Suprapubic skin (tissue), 4 donors: ENCODE measurements around the gene COL9A3. TPM values are rescaled to one million over a fixed set of nuclear protein-coding genes. Genes with fewer than 3 reads are reported as not detected.

Experiments
- DNase-seq, 2 donors: peaks; one replicate each; pipeline ENCODE4 v3.0.0-alpha.2; 2019; ENCODE audit warnings: low spot score in 2 of 2
- H3K27ac ChIP-seq: fragments of 200-600 bp; sonication (generic); one replicate; pipeline ENCODE4 v1.5.1; 2019
- H3K27me3 ChIP-seq: fragments of 200-600 bp; sonication (generic); one replicate; pipeline ENCODE4 v1.5.1; 2019
- H3K36me3 ChIP-seq: fragments of 200-600 bp; sonication (generic); one replicate; pipeline ENCODE4 v1.5.1; 2019
- H3K4me1 ChIP-seq: fragments of 200-600 bp; sonication (generic); one replicate; pipeline ENCODE4 v1.5.1; 2019
- H3K4me3 ChIP-seq: fragments of 200-600 bp; sonication (generic); one replicate; pipeline ENCODE4 v1.5.1; 2019; ENCODE audit warnings: mild to moderate bottlenecking
- H3K9me3 ChIP-seq: fragments of 200-600 bp; sonication (generic); one replicate; pipeline ENCODE4 v1.5.1; 2019
- EP300 ChIP-seq: sonication (generic); formaldehyde crosslinking; IDR thresholded peaks from one replicate; pipeline ENCODE4 v1.6.1; 2017; ENCODE audit warnings: antibody characterized with exemption
- POLR2A ChIP-seq, 2 donors: fragments of 450-650 bp; IDR thresholded peaks; one replicate each; pipeline ENCODE4 v1.6.1; 2017; ENCODE audit warnings: antibody characterized with exemption in 2 of 2, mild to moderate bottlenecking in 2 of 2, moderate library complexity in 2 of 2
- POLR2AphosphoS5 ChIP-seq, 3 donors: sonication (generic); formaldehyde crosslinking; IDR thresholded peaks; one replicate each; pipeline ENCODE4 v1.6.1; 2017; ENCODE audit warnings: antibody characterized with exemption in 3 of 3
- WGBS: methylation state at CpG from one replicate; pipeline ENCODE4 v1.1.5; 2018; 5-methylcytosine and 5-hydroxymethylcytosine counted together
- total RNA-seq, 4 donors: library from RNA; depleted of rRNA; stranded (reverse); fragments of >200 nt; gene quantifications; one replicate each; pipeline ENCODE4 v1.1.0, GENCODE V29; 2016
- TF ChIP-seq, protein P1 (sequence below), 2 donors: fragments of 200-600 bp in 1 of 2; fragments of 450-650 bp in 1 of 2; sonication (generic) in 1 of 2; IDR thresholded peaks; one replicate each; pipeline ENCODE4 v1.5.1; 2016 to 2019; ENCODE audit warnings: antibody characterized with exemption in 2 of 2, mild to moderate bottlenecking in 1 of 2, moderate library complexity in 1 of 2

COL9A3 gene
- total RNA-seq, 4 donors from 2014 or later, result 6.1 to 11.3 (median 8.1) TPM

DNA sequence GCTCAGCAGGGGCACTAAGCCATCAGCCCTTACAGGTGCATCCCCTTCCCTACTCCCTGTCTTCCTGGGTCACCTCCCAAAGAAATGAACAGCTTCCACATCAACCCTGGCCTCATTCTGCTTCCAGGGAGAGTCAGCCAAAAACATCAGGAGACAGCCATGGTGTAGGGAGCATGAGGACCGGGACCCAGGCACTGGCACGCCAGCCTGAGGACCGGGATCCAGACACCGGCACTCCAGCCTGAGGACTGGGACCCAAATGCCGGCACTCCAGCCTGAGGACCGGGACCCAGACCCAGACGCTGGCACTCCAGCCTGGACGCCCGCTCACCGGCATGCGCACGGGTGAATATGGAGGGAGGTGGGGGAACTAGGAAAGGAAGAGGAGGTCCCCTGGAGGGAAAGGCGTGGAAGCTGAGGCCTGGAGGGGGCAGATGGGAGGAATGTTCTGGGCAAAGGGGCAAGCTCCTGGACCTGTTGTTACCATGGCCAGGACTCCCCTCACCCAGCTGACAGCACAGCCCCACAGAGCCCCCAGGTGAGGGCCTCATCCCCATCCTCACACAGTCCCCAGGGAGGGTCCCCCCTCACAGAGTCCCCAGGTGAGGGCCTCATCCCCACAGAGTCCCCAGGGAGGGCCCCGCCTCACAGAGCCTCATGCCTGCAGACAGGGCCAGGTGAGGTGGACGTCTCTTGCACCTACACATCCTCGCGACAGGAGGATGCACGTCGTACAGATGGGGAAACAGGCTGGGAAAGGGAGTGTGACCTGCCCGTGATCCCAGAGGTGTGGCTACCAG lies 46.5 kb upstream of the COL9A3 start:
- H3K9me3 ChIP-seq, result no peaks in the 10 kb centered on the region
- DNase-seq, result no peak
- H3K4me3 ChIP-seq, result no peak overlapping the region
- WGBS, result 98% methylated on average over 10 of the region's 20 CpGs
- TF ChIP-seq, protein P1, sequence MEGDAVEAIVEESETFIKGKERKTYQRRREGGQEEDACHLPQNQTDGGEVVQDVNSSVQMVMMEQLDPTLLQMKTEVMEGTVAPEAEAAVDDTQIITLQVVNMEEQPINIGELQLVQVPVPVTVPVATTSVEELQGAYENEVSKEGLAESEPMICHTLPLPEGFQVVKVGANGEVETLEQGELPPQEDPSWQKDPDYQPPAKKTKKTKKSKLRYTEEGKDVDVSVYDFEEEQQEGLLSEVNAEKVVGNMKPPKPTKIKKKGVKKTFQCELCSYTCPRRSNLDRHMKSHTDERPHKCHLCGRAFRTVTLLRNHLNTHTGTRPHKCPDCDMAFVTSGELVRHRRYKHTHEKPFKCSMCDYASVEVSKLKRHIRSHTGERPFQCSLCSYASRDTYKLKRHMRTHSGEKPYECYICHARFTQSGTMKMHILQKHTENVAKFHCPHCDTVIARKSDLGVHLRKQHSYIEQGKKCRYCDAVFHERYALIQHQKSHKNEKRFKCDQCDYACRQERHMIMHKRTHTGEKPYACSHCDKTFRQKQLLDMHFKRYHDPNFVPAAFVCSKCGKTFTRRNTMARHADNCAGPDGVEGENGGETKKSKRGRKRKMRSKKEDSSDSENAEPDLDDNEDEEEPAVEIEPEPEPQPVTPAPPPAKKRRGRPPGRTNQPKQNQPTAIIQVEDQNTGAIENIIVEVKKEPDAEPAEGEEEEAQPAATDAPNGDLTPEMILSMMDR (IDR thresholded peaks at IDR 0.05), result no peak
- no peak for TF ChIP-seq EP300
- no peak for TF ChIP-seq POLR2A (IDR thresholded peaks at IDR 0.05)
- no peak for TF ChIP-seq POLR2AphosphoS5 (IDR thresholded peaks at IDR 0.05)
- no peaks in the 10 kb centered on the region for H3K36me3 ChIP-seq
- no peak overlapping the region for H3K27ac ChIP-seq
- peaks cover 34% of the 10 kb centered on the region for H3K4me1 ChIP-seq
- H3K27me3 ChIP-seq, result peaks cover 46% of the 10 kb centered on the region

- no peak for TF ChIP-seq EP300
- TF ChIP-seq, protein P1 (IDR thresholded peaks at IDR 0.05), result no peak
- H3K4me3 ChIP-seq, result no peak overlapping the region
- DNase-seq, result no peak
- 75% methylated on average over 13 of the region's 14 CpGs for WGBS
- peaks cover 34% of the 10 kb centered on the region for H3K4me1 ChIP-seq
- no peak overlapping the region for H3K27ac ChIP-seq
- no peaks in the 10 kb centered on the region for H3K36me3 ChIP-seq
- H3K9me3 ChIP-seq, result no peaks in the 10 kb centered on the region
- H3K27me3 ChIP-seq, result peaks cover 40% of the 10 kb centered on the region
Measured at GRCh38 chr20:62770916-62771315, 45.9 kb upstream of the COL9A3 start.

- DNase-seq, result no peak
- peaks cover 34% of the 10 kb centered on the region for H3K27me3 ChIP-seq
- H3K4me1 ChIP-seq, result peaks cover 34% of the 10 kb centered on the region
- no peaks in the 10 kb centered on the region for H3K9me3 ChIP-seq
- no peak overlapping the region for H3K27ac ChIP-seq
- no peak for TF ChIP-seq POLR2A (IDR thresholded peaks at IDR 0.05)
- no peak for TF ChIP-seq EP300
- TF ChIP-seq, protein P1 (IDR thresholded peaks at IDR 0.05), result no peak
- no peak for TF ChIP-seq POLR2AphosphoS5 (IDR thresholded peaks at IDR 0.05)
- WGBS, result 75% methylated on average over 18 of the region's 25 CpGs
- H3K36me3 ChIP-seq, result no peaks in the 10 kb centered on the region
- H3K4me3 ChIP-seq, result no peak overlapping the region
Measured at GRCh38 chr20:62771396-62772102, 45.3 kb upstream of the COL9A3 start.

GRCh38 chr20:62772103-62772611 lies 44.7 kb upstream of the COL9A3 start:
- no peaks in the 10 kb centered on the region for H3K9me3 ChIP-seq
- H3K36me3 ChIP-seq, result no peaks in the 10 kb centered on the region
- whole genome bisulfite sequencing, result 93% methylated on average over 23 of the region's 23 CpGs
- H3K4me1 ChIP-seq, result peaks cover 34% of the 10 kb centered on the region
- H3K27me3 ChIP-seq, result peaks cover 28% of the 10 kb centered on the region
- no peak overlapping the region for H3K27ac ChIP-seq
- no peak overlapping the region for H3K4me3 ChIP-seq
- TF ChIP-seq POLR2A (IDR thresholded peaks at IDR 0.05) (no peak), POLR2AphosphoS5 (IDR thresholded peaks at IDR 0.05) (no peak), EP300 (no peak)
- TF ChIP-seq, protein P1 (IDR thresholded peaks at IDR 0.05), result no peak
- DNase-seq, result no peak

DNA sequence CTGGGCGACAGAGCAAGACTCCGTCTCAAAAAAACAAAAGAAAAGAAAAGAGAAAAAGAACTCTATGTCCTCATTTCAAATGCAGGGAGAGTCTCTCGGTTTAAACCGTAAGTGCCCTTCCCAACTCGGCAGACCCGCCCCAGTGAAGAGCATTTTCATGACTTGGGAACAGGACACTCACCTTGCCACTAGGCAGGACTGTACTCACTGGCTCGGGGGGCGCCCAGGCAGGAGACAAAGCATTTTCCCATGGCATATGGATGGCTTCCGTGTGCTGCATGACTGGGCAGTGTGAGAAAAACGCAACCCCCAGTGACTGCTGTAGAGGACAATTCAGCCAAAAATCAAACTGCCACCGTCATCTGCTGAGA lies 44.2 kb upstream of the COL9A3 start:
- TF ChIP-seq POLR2AphosphoS5 (IDR thresholded peaks at IDR 0.05) (no peak), EP300 (no peak), POLR2A (IDR thresholded peaks at IDR 0.05) (no peak)
- TF ChIP-seq, protein P1 (IDR thresholded peaks at IDR 0.05), result no peak
- Histone ChIP-seq H3K27me3 (peaks cover 26% of the 10 kb centered on the region), H3K27ac (no peak overlapping the region), H3K36me3 (no peaks in the 10 kb centered on the region), H3K4me3 (no peak overlapping the region), H3K9me3 (no peaks in the 10 kb centered on the region), H3K4me1 (peaks cover 34% of the 10 kb centered on the region)
- DNase-seq, result no peak
- 37% methylated on average over 8 of the region's 11 CpGs for WGBS
